ENCODE measurements around the gene RARRES2. TPM values are rescaled to one million over a fixed set of nuclear protein-coding genes. Genes with fewer than 3 reads are reported as not detected.

Gene RARRES2
- polyA plus RNA-seq, 2 donors, result 22.6 to 39.3 TPM

- H3K27me3 ChIP-seq (ENCODE audit: control insufficient read depth in 1 of 2, insufficient read depth in 2 of 2, low read length in 2 of 2), result no peaks in the 10 kb centered on the region
- no peak overlapping the region for H3K4me3 ChIP-seq (ENCODE audit: low read depth in 1 of 2, low read length in 2 of 2)
- WGBS, 2 donors, result 68 to 76% methylated on average over 21 to 22 of the region's 22 CpGs
- H3K36me3 ChIP-seq (ENCODE audit: control insufficient read depth in 2 of 2, insufficient read depth in 2 of 2, low read length in 1 of 2), result no peaks in the 10 kb centered on the region
- no peaks in the 10 kb centered on the region for H3K9me3 ChIP-seq (ENCODE audit: control insufficient read depth in 2 of 2, insufficient read depth in 1 of 2, low read depth in 1 of 2, low read length in 1 of 2)
- no peak overlapping the region for H3K27ac ChIP-seq (ENCODE audit: low read depth in 2 of 2, low read length in 1 of 2)
- peaks cover 8 to 15% of the 10 kb centered on the region in 2 donors for H3K4me1 ChIP-seq (ENCODE audit: control insufficient read depth in 2 of 2, insufficient read depth in 2 of 2, low read length in 1 of 2)
These were observed 42.4 kb upstream of the RARRES2 start for GRCh38 chr7:150383710-150384397.

DNA sequence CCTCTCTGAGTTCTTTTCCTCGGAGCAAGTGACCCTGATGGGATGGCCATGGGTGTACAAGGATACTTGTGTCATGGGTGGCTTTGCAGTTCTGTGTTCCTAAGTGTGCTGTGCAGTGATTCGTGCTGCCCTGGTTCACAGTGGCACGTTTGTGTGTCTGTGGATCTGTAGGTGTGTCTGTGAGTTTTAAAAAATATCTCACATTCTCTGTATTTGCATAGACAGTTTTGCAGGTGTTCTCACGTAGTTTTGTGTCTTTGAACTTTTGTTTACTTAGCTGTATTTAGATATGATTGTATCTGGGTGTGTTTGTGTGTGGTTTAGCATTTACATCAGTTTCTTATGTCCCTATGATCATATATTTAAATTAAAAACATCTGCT, 41.4 kb upstream of the RARRES2 start:
- no peak overlapping the region for H3K27ac ChIP-seq (ENCODE audit: low read depth in 2 of 2, low read length in 1 of 2)
- no peak overlapping the region for H3K4me3 ChIP-seq (ENCODE audit: low read depth in 1 of 2, low read length in 2 of 2)
- H3K9me3 ChIP-seq (ENCODE audit: control insufficient read depth in 2 of 2, insufficient read depth in 1 of 2, low read depth in 1 of 2, low read length in 1 of 2), result no peaks in the 10 kb centered on the region
- 53 to 57% methylated on average over 4 of the region's 4 CpGs for WGBS, 2 donors
- no peaks in the 10 kb centered on the region for H3K27me3 ChIP-seq (ENCODE audit: control insufficient read depth in 1 of 2, insufficient read depth in 2 of 2, low read length in 2 of 2)
- H3K36me3 ChIP-seq (ENCODE audit: control insufficient read depth in 2 of 2, insufficient read depth in 2 of 2, low read length in 1 of 2), result no peaks in the 10 kb centered on the region
- peaks cover 8 to 15% of the 10 kb centered on the region in 2 donors for H3K4me1 ChIP-seq (ENCODE audit: control insufficient read depth in 2 of 2, insufficient read depth in 2 of 2, low read length in 1 of 2)

GRCh38 chr7:150382123-150382843, 40.9 kb upstream of the RARRES2 start:
- Histone ChIP-seq H3K4me3 (ENCODE audit: low read depth in 1 of 2, low read length in 2 of 2) (no peak overlapping the region), H3K27me3 (ENCODE audit: control insufficient read depth in 1 of 2, insufficient read depth in 2 of 2, low read length in 2 of 2) (no peaks in the 10 kb centered on the region), H3K9me3 (ENCODE audit: control insufficient read depth in 2 of 2, insufficient read depth in 1 of 2, low read depth in 1 of 2, low read length in 1 of 2) (no peaks in the 10 kb centered on the region), H3K27ac (ENCODE audit: low read depth in 2 of 2, low read length in 1 of 2) (no peak overlapping the region), H3K36me3 (ENCODE audit: control insufficient read depth in 2 of 2, insufficient read depth in 2 of 2, low read length in 1 of 2) (no peaks in the 10 kb centered on the region), H3K4me1 (ENCODE audit: control insufficient read depth in 2 of 2, insufficient read depth in 2 of 2, low read length in 1 of 2) (peaks cover 8 to 15% of the 10 kb centered on the region in 2 donors)
- WGBS, 2 donors, result 67 to 71% methylated on average over 20 of the region's 20 CpGs

DNA sequence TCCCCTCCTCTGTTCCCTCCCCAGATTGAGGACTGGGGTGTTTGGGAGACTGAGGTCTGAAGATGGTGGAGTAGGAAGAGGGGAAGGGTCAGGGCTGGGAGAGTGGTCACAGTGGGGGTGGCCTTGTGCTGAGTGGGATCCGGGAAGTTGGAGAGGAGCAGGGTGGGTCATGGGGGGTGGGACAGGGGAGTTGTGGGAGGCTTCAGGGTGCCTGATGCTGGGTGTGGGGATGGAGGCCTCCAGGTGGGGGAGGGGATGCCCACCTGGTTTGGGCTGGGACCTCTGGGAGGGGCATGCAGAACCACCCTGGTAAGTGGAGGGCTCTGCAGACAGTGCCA, 40.3 kb upstream of the RARRES2 start:
- Histone ChIP-seq H3K4me3 (ENCODE audit: low read depth in 1 of 2, low read length in 2 of 2) (no peak overlapping the region), H3K9me3 (ENCODE audit: control insufficient read depth in 2 of 2, insufficient read depth in 1 of 2, low read depth in 1 of 2, low read length in 1 of 2) (no peaks in the 10 kb centered on the region), H3K36me3 (ENCODE audit: control insufficient read depth in 2 of 2, insufficient read depth in 2 of 2, low read length in 1 of 2) (no peaks in the 10 kb centered on the region), H3K4me1 (ENCODE audit: control insufficient read depth in 2 of 2, insufficient read depth in 2 of 2, low read length in 1 of 2) (peaks cover 8 to 15% of the 10 kb centered on the region in 2 donors), H3K27me3 (ENCODE audit: control insufficient read depth in 1 of 2, insufficient read depth in 2 of 2, low read length in 2 of 2) (no peaks in the 10 kb centered on the region), H3K27ac (ENCODE audit: low read depth in 2 of 2, low read length in 1 of 2) (no peak overlapping the region)
- WGBS, 2 donors, result 100% methylated on average over 1 of the region's 1 CpG

DNA sequence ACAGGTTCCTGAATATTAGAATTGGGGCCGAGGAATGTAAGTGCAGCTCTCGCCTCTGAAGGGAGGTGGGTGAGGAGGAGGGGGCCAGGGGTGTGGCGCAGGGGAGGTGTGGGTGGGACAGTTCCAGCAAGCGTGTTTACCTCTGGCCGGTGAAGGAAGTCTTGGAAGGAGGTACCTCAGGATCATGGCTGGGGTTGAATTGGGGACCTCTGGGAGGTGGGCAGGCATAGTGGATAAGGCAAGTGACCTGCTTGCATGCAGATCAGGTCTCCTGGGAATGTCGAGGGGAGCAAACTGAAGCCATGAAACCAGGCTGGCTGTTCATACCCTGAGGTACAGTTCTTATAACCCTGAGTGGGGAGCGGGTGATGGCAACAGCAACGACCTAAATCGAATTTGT, 39.7 kb upstream of the RARRES2 start:
- peaks cover 8 to 15% of the 10 kb centered on the region in 2 donors for H3K4me1 ChIP-seq (ENCODE audit: control insufficient read depth in 2 of 2, insufficient read depth in 2 of 2, low read length in 1 of 2)
- no peak overlapping the region for H3K27ac ChIP-seq (ENCODE audit: low read depth in 2 of 2, low read length in 1 of 2)
- no peaks in the 10 kb centered on the region for H3K27me3 ChIP-seq (ENCODE audit: control insufficient read depth in 1 of 2, insufficient read depth in 2 of 2, low read length in 2 of 2)
- no peak overlapping the region for H3K4me3 ChIP-seq (ENCODE audit: low read depth in 1 of 2, low read length in 2 of 2)
- H3K9me3 ChIP-seq (ENCODE audit: control insufficient read depth in 2 of 2, insufficient read depth in 1 of 2, low read depth in 1 of 2, low read length in 1 of 2), result no peaks in the 10 kb centered on the region
- WGBS, 2 donors, result 60 to 64% methylated on average over 9 of the region's 9 CpGs
- H3K36me3 ChIP-seq (ENCODE audit: control insufficient read depth in 2 of 2, insufficient read depth in 2 of 2, low read length in 1 of 2), result no peaks in the 10 kb centered on the region

- Histone ChIP-seq H3K27ac (ENCODE audit: low read depth in 2 of 2, low read length in 1 of 2) (no peak overlapping the region), H3K27me3 (ENCODE audit: control insufficient read depth in 1 of 2, insufficient read depth in 2 of 2, low read length in 2 of 2) (no peaks in the 10 kb centered on the region), H3K36me3 (ENCODE audit: control insufficient read depth in 2 of 2, insufficient read depth in 2 of 2, low read length in 1 of 2) (no peaks in the 10 kb centered on the region), H3K9me3 (ENCODE audit: control insufficient read depth in 2 of 2, insufficient read depth in 1 of 2, low read depth in 1 of 2, low read length in 1 of 2) (no peaks in the 10 kb centered on the region), H3K4me3 (ENCODE audit: low read depth in 1 of 2, low read length in 2 of 2) (no peak overlapping the region), H3K4me1 (ENCODE audit: control insufficient read depth in 2 of 2, insufficient read depth in 2 of 2, low read length in 1 of 2) (peaks cover 8 to 15% of the 10 kb centered on the region in 2 donors)
- WGBS, 2 donors, result 63 to 65% methylated on average over 11 of the region's 11 CpGs
These were observed 39.0 kb upstream of the RARRES2 start for GRCh38 chr7:150380463-150380862.

DNA sequence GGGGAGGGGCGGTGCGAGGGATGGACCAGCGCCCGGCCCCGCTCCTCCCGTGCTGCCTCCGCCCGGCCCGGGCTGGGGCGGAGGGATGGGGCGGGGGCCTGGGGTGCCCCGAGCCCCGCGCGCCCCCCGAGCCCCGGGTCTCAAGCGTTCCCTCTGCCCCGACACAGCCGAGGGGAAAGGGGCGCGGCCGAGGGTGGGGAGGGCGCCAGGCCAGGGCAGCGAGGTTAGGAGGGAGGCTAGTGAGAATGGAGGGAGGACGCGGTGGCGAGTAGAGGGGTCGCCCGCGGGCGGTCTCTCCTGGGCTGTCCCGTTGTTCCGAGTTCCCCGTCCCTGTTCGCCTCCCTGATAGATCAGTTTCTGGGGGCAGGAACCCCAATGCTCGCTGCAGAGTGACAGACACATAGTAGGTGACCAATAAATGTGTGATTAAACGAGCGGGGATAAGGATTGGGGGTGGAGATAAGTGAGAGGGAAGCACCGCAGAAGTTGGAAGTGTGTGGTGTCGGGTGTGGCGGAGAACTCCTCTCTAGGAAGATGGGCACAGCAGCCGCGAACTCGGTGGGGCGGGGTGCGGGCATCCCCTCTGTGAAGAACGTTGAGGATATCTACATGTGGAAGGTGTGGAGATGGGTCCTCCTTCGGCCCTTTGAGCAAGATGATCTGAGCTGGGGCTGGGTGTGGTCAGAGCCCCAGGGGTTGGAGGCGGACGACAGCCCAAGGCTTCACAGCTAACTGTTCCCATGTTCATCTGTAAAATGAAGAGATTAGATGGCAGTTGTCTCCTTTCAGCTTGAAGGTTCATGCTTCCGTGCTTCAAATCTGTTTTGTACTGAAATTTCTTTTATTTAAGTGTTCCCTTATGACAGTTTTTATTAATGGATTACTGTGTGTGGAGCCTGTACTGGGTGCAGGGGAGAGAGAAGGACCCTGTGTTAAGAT, 38.3 kb upstream of the RARRES2 start:
- WGBS, 2 donors, result 1 to 2% methylated on average over 44 to 52 of the region's 52 CpGs
- H3K36me3 ChIP-seq (ENCODE audit: control insufficient read depth in 2 of 2, insufficient read depth in 2 of 2, low read length in 1 of 2), result no peaks in the 10 kb centered on the region
- no peaks in the 10 kb centered on the region for H3K9me3 ChIP-seq (ENCODE audit: control insufficient read depth in 2 of 2, insufficient read depth in 1 of 2, low read depth in 1 of 2, low read length in 1 of 2)
- peaks cover 8 to 15% of the 10 kb centered on the region in 2 donors for H3K4me1 ChIP-seq (ENCODE audit: control insufficient read depth in 2 of 2, insufficient read depth in 2 of 2, low read length in 1 of 2)
- H3K27me3 ChIP-seq (ENCODE audit: control insufficient read depth in 1 of 2, insufficient read depth in 2 of 2, low read length in 2 of 2), result no peaks in the 10 kb centered on the region
- H3K4me3 ChIP-seq (ENCODE audit: low read depth in 1 of 2, low read length in 2 of 2), result peak overlapping the region; percentile 71 to 72
- peak overlapping the region; percentile 47 to 84 for H3K27ac ChIP-seq (ENCODE audit: low read depth in 2 of 2, low read length in 1 of 2)

GRCh38 chr7:150378853-150379440, 37.5 kb upstream of the RARRES2 start, which contains the start of gene ZNF775:
TSS of gene ZNF775 (plus strand) at chr7:150379330. CDS start at chr7:150388471, 9,141 bp downstream.
- peaks cover 8 to 17% of the 10 kb centered on the region in 2 donors for H3K4me1 ChIP-seq (ENCODE audit: control insufficient read depth in 2 of 2, insufficient read depth in 2 of 2, low read length in 1 of 2)
- WGBS, 2 donors, result 0% methylated on average over 60 of the region's 60 CpGs
- no peaks in the 10 kb centered on the region for H3K27me3 ChIP-seq (ENCODE audit: control insufficient read depth in 1 of 2, insufficient read depth in 2 of 2, low read length in 2 of 2)
- peak within 1 kb of the TSS; percentile 71 to 85 for H3K4me3 ChIP-seq (ENCODE audit: low read depth in 1 of 2, low read length in 2 of 2)
- peak within 1 kb of the TSS; percentile 87 to 91 for H3K27ac ChIP-seq (ENCODE audit: low read depth in 2 of 2, low read length in 1 of 2)
- no peaks in the 10 kb centered on the region for H3K36me3 ChIP-seq (ENCODE audit: control insufficient read depth in 2 of 2, insufficient read depth in 2 of 2, low read length in 1 of 2)
- no peaks in the 10 kb centered on the region for H3K9me3 ChIP-seq (ENCODE audit: control insufficient read depth in 2 of 2, insufficient read depth in 1 of 2, low read depth in 1 of 2, low read length in 1 of 2)
